Endothelial cell of umbilical vein (primary cell): Measurements from ENCODE around the gene CCNDBP1. TPM values are rescaled to one million over a fixed set of nuclear protein-coding genes. Genes with fewer than 3 reads are reported as not detected.
A peak's percentile ranks its signal among the peaks of the same experiment; 100 is the strongest.

Experiments
- BruUV-seq: library from RNA; stranded (reverse); fragments of 400-500 nt; replicated peaks from 2 replicates; lab custom pipeline; 2021; lab: Mats Ljungman, UMichigan
- CTCF ChIA-PET: fragments of 300-600, 350-600 bp; sonication (Branson Sonifier 250); formaldehyde crosslinking; loops from one replicate; lab custom pipeline; 2021; ENCODE audit warnings: antibody characterized with exemption, inconsistent platforms; lab: Charles Lee
- POLR2A ChIA-PET: fragments of 300-600, 350-600 bp; sonication (Branson Sonifier 250); formaldehyde crosslinking; loops from one replicate; lab custom pipeline; 2021; ENCODE audit warnings: antibody characterized with exemption, inconsistent platforms; lab: Charles Lee
- DNase-seq: peaks from one replicate; pipeline ENCODE4 v3.0.0-alpha.2; 2011; ENCODE audit warnings: low read depth, low spot score
- FAIRE-seq: peaks from 2 replicates; lab custom pipeline; 2011; peaks lifted over from hg19 to GRCh38; lab: Jason Lieb, UNC
- H2AFZ ChIP-seq: 2 replicates; pipeline ENCODE4 v1.6.0; 2012; ENCODE audit warnings: low read depth, low read length, control low read depth, inconsistent platforms
- H3K27ac ChIP-seq: 2 replicates; pipeline ENCODE4 v1.5.1; 2011; ENCODE audit warnings: low read depth, mild to moderate bottlenecking, control low read depth, low read length, moderate library complexity; ENCODE audit not compliant: insufficient read depth
- H3K27me3 ChIP-seq, 2 experiments: 2 replicates each; pipeline versions ENCODE4 v1.6.0 to v1.6.1; 2011; ENCODE audit warnings: low read length in 2 of 2, mixed read lengths in 1 of 2; ENCODE audit not compliant: control insufficient read depth in 2 of 2, insufficient read depth in 2 of 2
- H3K36me3 ChIP-seq, 2 experiments: 2 replicates in 1 of 2; 3 replicates in 1 of 2; pipeline ENCODE4 v1.5.1; 2011; ENCODE audit warnings: low read length in 2 of 2, mild to moderate bottlenecking in 1 of 2, moderate library complexity in 1 of 2; ENCODE audit not compliant: control insufficient read depth in 2 of 2, insufficient read depth in 2 of 2; ENCODE audit errors: extremely low read depth in 1 of 2
- H3K4me1 ChIP-seq: 3 replicates; pipeline ENCODE4 v1.5.1; 2011; ENCODE audit warnings: mild to moderate bottlenecking, low read length; ENCODE audit not compliant: control insufficient read depth, insufficient read depth; ENCODE audit errors: extremely low read depth
- H3K4me2 ChIP-seq: 2 replicates; pipeline ENCODE4 v1.6.1; 2011; ENCODE audit warnings: low read length, control low read depth, mixed read lengths; ENCODE audit not compliant: insufficient read depth
- H3K4me3 ChIP-seq, 3 experiments: fragments of 200-600 bp in 1 of 3; sonication (generic), shearing (Covaris generic) in 1 of 3; replicated peaks in 1 of 3; 2 replicates each; pipeline ENCODE4 v1.5.1; 2011 to 2016; ENCODE audit warnings: control low read depth in 3 of 3, low read length in 3 of 3, mild to moderate bottlenecking in 2 of 3, inconsistent platforms in 1 of 3, low read depth in 1 of 3, moderate library complexity in 1 of 3; ENCODE audit not compliant: insufficient read depth in 1 of 3
- H3K79me2 ChIP-seq: 2 replicates; pipeline ENCODE4 v1.6.0; 2012; ENCODE audit warnings: low read length, inconsistent platforms; ENCODE audit not compliant: control insufficient read depth, insufficient read depth
- H3K9ac ChIP-seq: replicated peaks from 2 replicates; pipeline ENCODE3; 2011; ENCODE audit warnings: low read length, control low read depth; ENCODE audit not compliant: insufficient read depth; ENCODE audit errors: extremely low read depth
- H3K9me1 ChIP-seq: replicated peaks from 3 replicates; pipeline ENCODE4 v1.6.0; 2011; ENCODE audit warnings: mild to moderate bottlenecking, low read length; ENCODE audit not compliant: control insufficient read depth, insufficient read depth; ENCODE audit errors: extremely low read depth
- H3K9me3 ChIP-seq: replicated peaks from 2 replicates; pipeline ENCODE4 v1.5.1; 2012; ENCODE audit warnings: low read length, inconsistent platforms; ENCODE audit not compliant: control insufficient read depth, insufficient read depth
- H4K20me1 ChIP-seq: replicated peaks from 2 replicates; pipeline ENCODE3; 2011; ENCODE audit warnings: mild to moderate bottlenecking, low read length; ENCODE audit not compliant: control insufficient read depth, insufficient read depth; ENCODE audit errors: extremely low read depth
- CTCF ChIP-seq, 2 donors: IDR thresholded peaks; 1 replicate in 1 of 2; 2 replicates in 1 of 2; pipeline ENCODE4 v1.5.1; 2011; ENCODE audit warnings: low read length in 2 of 2, mild to moderate bottlenecking in 2 of 2, moderate library complexity in 2 of 2, control low read depth in 1 of 2, inconsistent platforms in 1 of 2, low read depth in 1 of 2; ENCODE audit not compliant: insufficient read depth in 1 of 2; ENCODE audit errors: extremely low read depth in 1 of 2
- EZH2 ChIP-seq: IDR thresholded peaks from 2 replicates; pipeline ENCODE4 v1.6.1; 2012; ENCODE audit warnings: borderline replicate concordance, low read depth, mild to moderate bottlenecking, moderate library complexity, low read length, inconsistent platforms; ENCODE audit not compliant: severe bottlenecking
- FOS ChIP-seq: IDR thresholded peaks from 2 replicates; pipeline ENCODE4 v1.6.1; 2011; ENCODE audit warnings: mild to moderate bottlenecking, low read length, moderate library complexity, borderline replicate concordance; ENCODE audit not compliant: insufficient read depth
- GATA2 ChIP-seq: IDR thresholded peaks from 2 replicates; pipeline ENCODE4 v1.7.0; 2011; ENCODE audit warnings: low read depth, mild to moderate bottlenecking, moderate library complexity, mixed read lengths, low read length; ENCODE audit not compliant: insufficient read length, insufficient read depth
- JUN ChIP-seq: IDR thresholded peaks from 2 replicates; pipeline ENCODE4 v1.6.1; 2011; ENCODE audit warnings: borderline replicate concordance, low read depth; ENCODE audit not compliant: insufficient read length, insufficient read depth
- MYC ChIP-seq: IDR thresholded peaks from one replicate; pipeline ENCODE4 v1.6.1; 2011; ENCODE audit warnings: mild to moderate bottlenecking, low read depth, low read length
- POLR2A ChIP-seq: IDR thresholded peaks from 2 replicates; pipeline ENCODE4 v1.6.1; 2012; ENCODE audit warnings: low read depth, mild to moderate bottlenecking, control low read depth, low read length
- POLR2AphosphoS5 ChIP-seq: IDR thresholded peaks from 2 replicates; pipeline ENCODE4 v1.6.1; 2012; ENCODE audit warnings: low read depth, mild to moderate bottlenecking, control low read depth, low read length, moderate library complexity; ENCODE audit not compliant: insufficient read depth
- dilution Hi-C: fragments of 300-500 bp; cut with MboI; formaldehyde crosslinking; loops from one replicate; pipeline ENCODE4 v1.15.0; 2019; ENCODE audit warnings: low sequenced_read_pairs; ENCODE audit not compliant: extremely low pct_ligation_motif_present
- intact Hi-C: fragments of 100-400 bp; cut with micrococcal nuclease; formaldehyde crosslinking; loops from one replicate; pipeline ENCODE4 v1.10.0; 2022
- polyA plus RNA-seq, 4 experiments: library from polyadenylated mRNA; depleted of rRNA in 3 of 4; stranded (reverse) in 3 of 4; unstranded in 1 of 4; fragments of >200 nt; gene quantifications; 2 replicates each; pipeline versions ENCODE4 v1.2.1 to v1.2.3, GENCODE V29; 2011 to 2012; ENCODE audit warnings: missing spikeins in 1 of 4
- total RNA-seq: library from RNA; stranded (reverse); gene quantifications from 2 replicates; pipeline ENCODE4 v1.2.3, GENCODE V29; 2021

CCNDBP1 gene
- total and polyA plus RNA-seq, 2 donors (not counting 3 experiments of a cell fraction or from before 2014, with no cell fraction given) = 39.9 to 54.9 TPM

GRCh38 chr15:43218908-43219706 lies 33.9 kb downstream of the CCNDBP1 start:
- peaks cover 5 to 26% of the 10 kb centered on the region in 2 experiments for H3K27me3 ChIP-seq
- no peaks in the 10 kb centered on the region for H3K36me3 ChIP-seq
- H3K4me2 ChIP-seq = no peak overlapping the region
- no peak for TF ChIP-seq POLR2AphosphoS5
- no peak for TF ChIP-seq EZH2
- TF ChIP-seq POLR2A = no peak
- no peak for TF ChIP-seq MYC
- TF ChIP-seq FOS = no peak
- TF ChIP-seq GATA2 = no peak
- no peak for TF ChIP-seq JUN
- peak; percentile 19 to 27 for TF ChIP-seq CTCF (IDR thresholded peaks at IDR 0.05; ENCODE audit: extremely low read depth in 1 of 2, insufficient read depth in 1 of 2, low read depth in 1 of 2, low read length in 2 of 2)
- peak; percentile 6 for DNase-seq
- H3K4me1 ChIP-seq = no peaks in the 10 kb centered on the region
- CTCF ChIA-PET = interaction anchor here (0.6 to 2.4 kb wide), 8 partner anchors 10 to 66 kb away, joined by 3 to 19 read pairs (median 4); no protein-coding TSS in a partner anchor
- H3K9me1 ChIP-seq = no peaks in the 10 kb centered on the region
- dilution Hi-C loops = no loop called here
- BruUV-seq = no TSS peak
- no peak for FAIRE-seq
- H3K9ac ChIP-seq = no peak overlapping the region
- no peaks in the 10 kb centered on the region for H3K79me2 ChIP-seq
- H3K9me3 ChIP-seq = no peaks in the 10 kb centered on the region
- intact Hi-C loops = no loop called here
- no peak overlapping the region for H2AFZ ChIP-seq
- POLR2A ChIA-PET = no interaction called here
- H3K4me3 ChIP-seq = no peak overlapping the region
- no peaks in the 10 kb centered on the region for H4K20me1 ChIP-seq
- no peak overlapping the region for H3K27ac ChIP-seq
